Endometrial microvascular endothelial cells (primary cell): ENCODE measurements around the gene RIPPLY2. TPM values are rescaled to one million over a fixed set of nuclear protein-coding genes. Genes with fewer than 3 reads are reported as not detected.
"Not testable (repeated sequence)": the region's sequence is repeated elsewhere in the genome, so short reads cannot be mapped to it uniquely, and the experiment has no call there.

Source experiments
- in situ Hi-C: cut with HindIII; loops from 2 replicates; pipeline ENCODE4 v1.10.0; 2017; ENCODE audit warnings: low sequenced_read_pairs, low pct_unique_long_range_greater_than_20kb; ENCODE audit errors: inconsistent ontology term
- total RNA-seq: library from RNA; depleted of rRNA; stranded (reverse); fragments of >200 nt; gene quantifications from one replicate; pipeline ENCODE4 v1.2.3, GENCODE V29; 2015; ENCODE audit errors: inconsistent ontology term

Gene RIPPLY2, protein sequence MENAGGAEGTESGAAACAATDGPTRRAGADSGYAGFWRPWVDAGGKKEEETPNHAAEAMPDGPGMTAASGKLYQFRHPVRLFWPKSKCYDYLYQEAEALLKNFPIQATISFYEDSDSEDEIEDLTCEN
- total RNA-seq: not detected

DNA sequence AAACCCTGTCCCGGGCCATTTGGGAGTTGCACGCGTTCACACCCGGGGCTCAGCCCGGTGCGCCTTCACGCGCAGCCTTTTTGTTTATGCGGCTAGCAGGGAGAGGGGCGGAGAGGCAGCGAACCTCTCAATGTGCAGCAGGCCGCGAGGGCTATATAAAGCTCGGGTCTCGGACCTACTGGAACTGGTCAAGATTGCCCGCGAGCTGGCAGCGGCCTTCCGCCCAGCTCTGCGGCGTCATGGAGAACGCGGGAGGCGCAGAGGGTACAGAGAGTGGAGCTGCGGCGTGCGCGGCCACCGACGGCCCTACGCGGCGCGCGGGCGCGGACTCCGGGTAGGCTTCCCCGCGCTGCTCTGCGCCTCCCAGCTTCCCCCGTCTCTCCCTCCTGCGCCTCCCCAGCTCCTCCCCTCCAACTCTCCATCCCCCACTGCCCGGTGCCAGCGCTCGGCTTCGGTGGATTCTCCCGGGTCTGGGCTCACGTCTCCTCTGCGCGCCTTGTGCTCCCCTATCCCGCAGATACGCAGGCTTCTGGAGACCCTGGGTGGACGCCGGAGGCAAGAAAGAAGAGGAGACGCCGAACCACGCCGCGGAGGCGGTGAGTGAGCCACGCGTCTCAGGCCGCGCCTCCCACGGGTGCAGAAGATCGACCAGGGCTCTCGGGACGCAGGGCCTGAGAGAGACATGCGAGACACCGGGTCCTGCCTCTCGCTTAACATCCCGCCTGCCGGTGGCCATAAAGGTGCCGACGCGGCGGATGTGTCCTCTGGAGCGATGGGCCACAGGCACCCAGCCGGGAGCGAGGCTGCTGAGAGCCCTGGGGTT, at the start of gene RIPPLY2:
Gene RIPPLY2, plus strand, starts transcription at position 183 of the 823 bp plus-strand sequence. Its CDS starts 57 bp downstream, at position 240.
- in situ Hi-C loops: no loop called here

DNA sequence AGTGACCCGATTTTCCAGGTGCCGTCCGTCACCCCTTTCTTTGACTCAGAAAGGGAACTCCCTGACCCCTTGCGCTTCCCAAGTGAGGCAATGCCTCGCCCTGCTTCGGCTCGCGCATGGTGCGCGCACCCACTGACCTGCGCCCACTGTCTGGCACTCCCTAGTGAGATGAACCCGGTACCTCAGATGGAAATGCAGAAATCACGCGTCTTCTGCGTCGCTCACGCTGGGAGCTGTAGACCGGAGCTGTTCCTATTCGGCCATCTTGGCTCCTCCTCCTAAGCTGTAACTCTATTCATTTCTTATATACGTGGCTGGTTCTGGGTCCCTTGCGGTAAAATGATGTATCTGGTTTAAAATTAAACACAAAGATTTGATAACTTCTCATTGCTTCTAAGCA, 49.7 kb upstream of the RIPPLY2 start:
- in situ Hi-C loops: not testable (repeated sequence)

DNA sequence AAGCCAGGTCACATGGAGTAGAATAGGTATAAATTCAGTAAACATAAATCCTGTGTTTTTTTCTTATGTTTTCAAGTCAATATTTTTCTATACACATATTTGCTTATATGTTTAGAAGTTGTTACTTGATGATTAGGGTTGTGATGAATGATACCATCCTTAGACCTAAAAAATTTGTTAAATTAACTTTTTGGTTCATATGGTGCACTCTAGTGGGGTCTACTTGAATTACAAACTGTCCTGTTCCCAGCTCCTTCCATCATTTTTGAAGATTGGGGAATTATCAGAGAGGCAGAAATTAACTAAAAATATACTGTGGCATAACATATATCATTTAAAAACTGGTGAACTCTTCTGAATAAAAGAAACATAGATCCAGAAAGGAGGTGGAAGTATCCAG, 48.3 kb upstream of the RIPPLY2 start:
- in situ Hi-C loops: no loop called here

DNA sequence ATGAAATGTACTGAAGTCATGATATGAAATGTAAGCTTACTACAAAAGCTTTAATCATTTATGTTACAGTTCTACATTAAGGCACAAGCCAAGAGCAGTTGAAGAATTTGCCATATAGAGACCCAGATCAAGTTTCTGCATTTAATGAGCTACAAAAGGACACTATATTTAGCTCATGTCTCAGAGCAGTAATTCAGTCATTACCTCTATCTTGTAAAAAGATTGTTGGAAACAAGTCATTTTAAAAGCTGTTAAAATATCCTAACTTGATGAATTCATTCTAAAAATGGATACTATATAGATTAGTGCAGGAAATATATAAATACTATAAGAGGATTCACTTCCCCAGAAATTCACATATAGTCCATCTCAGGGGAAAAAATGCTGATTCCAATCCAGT, 45.2 kb upstream of the RIPPLY2 start:
- in situ Hi-C loops: no loop called here

DNA sequence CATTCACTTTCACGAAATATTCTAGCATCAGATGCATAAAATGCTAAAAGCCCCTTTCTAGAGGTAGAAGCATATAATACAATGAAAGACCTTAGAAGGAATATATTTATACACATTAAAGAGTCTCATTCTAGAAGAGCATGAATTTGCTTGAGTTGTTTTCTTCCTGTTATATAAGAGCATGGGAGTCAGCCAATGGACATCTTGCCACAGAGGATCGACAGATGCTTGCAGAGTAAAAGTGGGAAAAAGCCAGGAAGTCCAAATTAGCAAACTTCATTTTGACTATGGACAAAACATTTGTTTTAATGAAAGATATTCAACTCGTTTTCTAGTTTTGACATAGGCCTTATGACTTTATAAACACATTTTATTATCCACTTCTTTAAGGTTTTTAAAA, 44.2 kb upstream of the RIPPLY2 start:
- in situ Hi-C loops: no loop called here

DNA sequence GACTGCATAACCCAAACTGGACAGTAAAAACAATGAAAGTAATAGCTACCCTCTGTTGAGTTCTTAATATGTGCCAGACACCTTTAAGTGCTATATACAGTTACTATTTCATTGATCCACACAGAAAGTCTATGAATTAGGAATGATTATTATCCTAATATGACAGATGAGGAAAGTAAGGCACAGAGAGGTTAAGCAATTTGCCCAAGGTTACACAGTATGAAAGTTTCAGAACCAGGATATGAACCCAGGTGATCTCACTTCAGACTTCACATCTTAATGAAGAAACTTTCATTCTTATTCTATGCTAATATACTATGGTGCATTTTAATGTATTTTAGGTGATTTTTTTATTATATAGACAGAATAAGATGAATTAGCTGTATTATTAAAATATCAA, 40.6 kb upstream of the RIPPLY2 start:
- in situ Hi-C loops: no loop called here

DNA sequence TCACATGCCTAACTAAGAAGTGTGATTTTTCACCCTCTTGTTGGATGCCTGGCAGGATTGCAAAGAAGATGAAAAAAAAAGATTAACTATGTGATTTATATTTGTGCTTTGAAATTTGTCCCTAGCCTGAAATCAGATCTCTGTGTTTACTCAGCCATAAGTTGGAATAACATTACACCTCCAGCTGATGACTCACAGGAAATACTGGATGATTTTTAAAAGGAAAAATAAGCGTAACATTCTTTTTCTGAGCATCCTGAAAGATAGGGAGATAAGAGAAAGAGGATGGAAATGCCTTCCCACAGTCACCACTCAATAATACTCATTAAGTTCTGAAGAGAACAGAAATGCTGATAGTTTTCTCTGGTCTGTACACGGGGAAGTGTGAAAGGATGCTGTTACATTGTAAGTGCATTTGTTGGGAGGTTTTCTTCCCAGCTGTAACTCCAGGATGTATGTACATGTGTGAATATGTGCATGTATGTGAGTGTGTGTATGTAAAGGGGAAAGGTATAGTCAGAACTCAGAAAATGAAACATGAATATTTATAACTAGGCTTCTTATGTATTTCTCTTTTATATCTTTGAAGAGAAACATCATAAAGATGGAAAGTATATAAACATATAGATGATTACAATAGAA, 37.4 kb upstream of the RIPPLY2 start:
- in situ Hi-C loops: no loop called here

DNA sequence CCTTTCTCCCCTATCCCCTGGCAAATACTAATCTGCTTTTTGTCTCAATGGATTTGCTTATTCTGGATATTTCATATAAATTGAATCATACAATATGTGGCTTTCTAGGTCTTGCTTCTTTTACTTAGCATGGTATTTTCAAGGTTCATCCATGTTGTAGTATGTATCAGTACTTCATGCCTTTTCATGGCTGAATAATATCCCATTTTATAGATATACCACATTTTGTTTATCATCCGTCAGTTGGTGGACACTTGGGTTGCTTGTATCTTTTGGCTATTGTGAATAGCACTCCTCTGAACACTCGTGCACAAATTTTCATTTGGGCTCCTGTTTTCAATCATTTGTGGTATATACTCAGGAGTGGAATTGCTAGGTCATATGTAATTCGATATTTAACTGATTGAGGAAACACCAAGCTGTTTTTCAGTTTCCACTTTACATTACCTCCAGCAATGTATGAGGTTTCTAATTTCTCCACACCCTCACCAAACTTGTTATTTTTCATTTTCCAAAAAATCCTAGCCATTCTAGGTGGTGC, 30.5 kb upstream of the RIPPLY2 start:
- in situ Hi-C loops: no loop called here

DNA sequence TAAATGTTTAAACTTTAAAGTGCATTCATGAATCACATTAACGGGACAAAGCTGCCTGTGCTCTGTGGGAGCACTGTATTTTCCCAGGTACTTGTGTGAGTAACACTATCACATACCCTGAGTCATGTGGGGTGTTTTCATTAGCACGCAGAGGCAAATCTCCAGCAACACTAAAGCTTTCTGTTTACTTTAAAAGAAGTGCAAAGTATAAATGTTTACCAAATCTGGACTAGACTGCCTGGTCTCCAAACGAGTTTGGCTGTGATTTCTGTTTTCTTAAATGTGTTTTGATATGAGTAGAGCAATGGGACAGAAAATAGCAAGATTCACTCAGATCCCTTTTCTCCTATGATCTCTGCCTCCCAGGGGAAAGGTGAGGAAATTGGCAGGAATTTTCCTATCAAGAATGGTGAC, 28.8 kb upstream of the RIPPLY2 start:
- in situ Hi-C loops: no loop called here

DNA sequence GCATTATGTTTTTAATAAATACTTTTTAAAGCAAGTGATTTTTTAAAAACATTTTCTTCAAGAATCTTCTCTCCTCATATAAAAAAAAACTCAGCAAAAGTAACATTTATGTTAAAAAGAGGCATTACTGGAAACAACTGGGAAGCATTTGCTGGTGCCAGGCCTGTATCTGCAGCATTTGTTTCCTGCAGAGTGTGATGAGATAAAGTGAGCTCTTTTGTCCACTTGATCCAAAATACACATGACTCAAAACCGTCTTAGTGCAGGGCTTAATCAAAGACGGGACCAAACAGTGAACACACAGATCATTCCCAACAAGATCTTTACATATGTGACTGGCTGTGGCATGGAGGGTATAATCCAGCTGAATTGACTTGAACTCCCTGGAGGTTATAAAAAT, 28.3 kb upstream of the RIPPLY2 start:
- in situ Hi-C loops: no loop called here

DNA sequence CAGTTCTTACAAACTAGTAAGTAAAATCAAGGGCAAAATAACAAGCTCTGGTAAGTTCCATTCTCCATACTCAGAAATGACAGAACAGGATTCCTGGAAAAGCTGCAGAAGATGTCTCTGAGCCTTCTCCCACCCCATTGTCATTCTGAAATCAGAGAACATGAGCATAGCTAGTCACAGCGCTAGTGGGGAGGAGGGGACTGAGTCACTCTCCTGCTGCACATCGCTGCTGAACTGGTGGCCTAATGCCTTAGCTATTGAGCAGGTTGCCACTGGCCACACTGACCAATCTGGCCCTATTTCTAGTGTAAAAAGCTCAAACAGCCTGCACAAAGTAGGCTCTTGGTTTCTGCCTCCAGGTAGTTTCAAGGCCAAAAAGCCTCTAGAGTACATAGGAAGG, 26.1 kb upstream of the RIPPLY2 start:
- in situ Hi-C loops: no loop called here

DNA sequence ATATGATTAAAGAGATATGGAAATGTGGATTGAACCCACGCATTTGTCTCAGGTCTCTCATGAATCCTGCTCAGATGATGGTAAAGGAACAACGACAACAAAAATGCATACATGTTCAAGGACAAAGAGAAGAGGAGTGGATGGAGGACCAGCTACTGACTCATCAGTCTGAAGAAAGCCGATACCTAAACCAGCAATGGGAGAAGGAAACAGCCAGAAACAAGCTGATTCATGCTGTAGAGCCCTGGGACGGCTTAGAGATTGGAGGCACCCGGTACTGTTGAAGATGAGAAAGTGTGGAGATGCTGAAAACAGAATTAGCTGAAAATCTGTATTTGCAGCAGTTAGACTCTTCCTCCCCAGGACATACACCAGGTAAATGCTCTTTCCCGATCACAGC, 14.4 kb upstream of the RIPPLY2 start:
- in situ Hi-C loops: no loop called here

DNA sequence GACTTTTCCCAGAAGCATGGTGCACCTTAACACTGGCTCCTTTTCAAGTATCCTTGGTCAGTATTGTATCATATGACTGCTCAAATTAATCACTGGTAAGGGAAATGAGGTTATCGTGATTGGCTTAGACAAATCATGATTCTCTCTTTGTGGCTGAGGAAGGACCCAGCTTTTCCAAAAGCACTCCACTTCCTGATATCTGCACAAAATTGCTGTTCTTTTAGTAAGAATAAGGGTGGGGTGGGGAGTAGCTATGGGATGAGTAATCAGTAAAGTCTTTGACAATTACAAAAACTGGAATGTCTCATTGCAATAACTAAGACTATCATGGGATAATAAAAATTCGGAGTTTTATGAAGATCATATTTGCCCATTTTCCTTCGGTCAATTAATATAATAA, 9.0 kb upstream of the RIPPLY2 start:
- in situ Hi-C loops: no loop called here

DNA sequence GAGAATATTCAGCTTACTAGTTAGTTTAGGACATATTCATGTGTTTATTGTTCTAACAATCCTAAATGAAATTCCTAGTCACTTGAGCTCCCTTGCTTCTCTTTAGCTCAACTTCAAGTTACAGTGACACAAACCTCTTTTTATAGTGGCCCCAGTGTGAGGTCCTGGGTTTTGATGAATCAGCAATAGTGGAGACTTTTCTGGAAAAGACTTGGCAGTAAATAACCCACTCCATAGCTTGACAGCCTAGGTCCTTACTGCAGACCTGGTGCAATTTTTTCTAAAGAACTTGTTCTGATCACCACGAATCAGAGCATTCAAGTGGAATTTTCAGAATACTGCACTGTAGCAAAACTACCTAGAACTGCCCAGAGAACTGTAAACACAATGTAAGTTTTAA, 6.9 kb upstream of the RIPPLY2 start:
- in situ Hi-C loops: no loop called here

DNA sequence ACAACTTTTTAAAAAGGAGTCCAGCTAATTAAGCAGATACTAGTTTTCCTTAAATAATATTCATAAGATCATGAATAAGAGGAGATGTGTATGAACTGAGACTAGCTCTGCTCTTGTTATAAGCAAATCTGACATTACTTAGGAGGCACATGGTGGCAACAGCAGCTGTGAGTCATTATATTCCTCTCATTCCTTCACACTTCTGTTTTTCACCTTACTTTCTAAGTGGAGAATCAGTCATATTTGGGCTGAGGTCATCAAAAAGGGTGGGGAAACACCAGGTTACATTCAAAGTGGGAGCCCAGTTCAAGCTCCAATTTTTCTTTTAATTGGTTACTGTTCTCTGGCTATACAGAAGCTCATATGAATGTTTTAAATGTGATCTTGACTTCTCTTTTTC, 6.0 kb upstream of the RIPPLY2 start:
- in situ Hi-C loops: no loop called here

DNA sequence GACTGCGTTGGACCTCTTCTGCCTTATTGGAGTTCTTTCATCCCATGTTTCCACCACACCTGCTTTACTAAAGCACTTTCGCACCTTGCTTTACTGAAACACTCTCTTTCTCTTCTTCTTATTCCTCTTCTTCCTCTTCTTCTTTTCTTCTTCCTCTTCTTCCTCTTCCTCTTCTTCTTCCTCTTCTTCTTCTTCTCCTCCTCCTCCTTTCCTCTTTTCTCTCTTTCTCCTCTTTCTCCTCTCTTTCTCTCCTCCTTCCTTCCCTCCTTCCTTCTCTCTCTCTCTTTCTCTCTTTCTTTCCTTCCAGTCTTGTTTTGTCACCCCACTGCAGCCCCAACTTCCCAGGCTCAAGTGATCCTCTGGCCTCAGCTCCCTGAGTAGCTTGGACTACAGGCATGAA, 4.0 kb upstream of the RIPPLY2 start:
- in situ Hi-C loops: no loop called here

DNA sequence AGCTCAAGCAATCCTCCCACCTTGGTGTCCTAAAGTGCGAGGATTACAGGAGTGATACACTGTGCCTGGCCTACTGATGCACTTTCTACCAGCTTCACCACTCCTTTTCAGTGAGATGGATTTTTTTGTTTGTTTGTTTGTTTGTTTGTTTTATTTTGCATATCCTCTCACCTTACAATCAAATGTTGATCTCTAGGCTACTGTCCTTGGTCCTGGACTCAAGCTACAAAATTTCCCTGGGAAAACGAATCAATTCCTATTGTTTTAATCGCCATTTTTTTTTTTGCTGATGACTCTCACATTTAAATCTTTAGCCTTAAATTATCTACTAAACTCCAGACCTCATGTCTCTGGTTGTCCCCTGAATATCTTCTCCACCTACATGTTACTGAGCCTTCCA, 3.5 kb upstream of the RIPPLY2 start:
- in situ Hi-C loops: no loop called here

DNA sequence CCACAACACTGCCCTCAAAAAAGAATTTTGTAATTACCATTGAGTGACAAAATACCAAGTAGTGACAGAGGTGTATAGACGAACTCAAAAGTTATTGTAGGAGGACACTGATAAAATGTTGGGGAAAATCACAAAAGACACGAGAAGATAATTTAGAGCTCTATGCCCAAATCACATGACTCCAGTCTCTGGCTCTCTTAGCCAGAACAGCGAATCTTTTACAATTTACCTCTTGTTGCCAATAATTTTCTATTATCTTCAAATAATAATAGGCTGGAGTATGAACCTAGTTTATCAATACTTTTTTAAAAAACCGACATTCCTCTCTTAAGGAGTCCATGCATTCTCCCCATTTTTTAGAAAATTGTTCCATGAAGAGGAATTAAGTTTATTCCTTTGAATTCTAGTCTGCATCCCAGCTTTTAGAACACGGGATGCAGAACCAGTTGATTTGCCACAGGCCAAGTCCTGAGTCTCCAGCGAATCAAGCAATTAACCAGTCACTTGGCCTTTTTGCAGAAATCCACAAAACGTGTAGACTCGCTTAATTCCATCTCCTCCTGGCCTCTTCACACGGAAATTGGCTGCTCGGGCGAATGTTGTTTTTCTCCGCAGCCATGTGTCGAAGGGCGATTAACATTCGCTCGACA, 507 bp upstream of the RIPPLY2 start:
- in situ Hi-C loops: no loop called here

DNA sequence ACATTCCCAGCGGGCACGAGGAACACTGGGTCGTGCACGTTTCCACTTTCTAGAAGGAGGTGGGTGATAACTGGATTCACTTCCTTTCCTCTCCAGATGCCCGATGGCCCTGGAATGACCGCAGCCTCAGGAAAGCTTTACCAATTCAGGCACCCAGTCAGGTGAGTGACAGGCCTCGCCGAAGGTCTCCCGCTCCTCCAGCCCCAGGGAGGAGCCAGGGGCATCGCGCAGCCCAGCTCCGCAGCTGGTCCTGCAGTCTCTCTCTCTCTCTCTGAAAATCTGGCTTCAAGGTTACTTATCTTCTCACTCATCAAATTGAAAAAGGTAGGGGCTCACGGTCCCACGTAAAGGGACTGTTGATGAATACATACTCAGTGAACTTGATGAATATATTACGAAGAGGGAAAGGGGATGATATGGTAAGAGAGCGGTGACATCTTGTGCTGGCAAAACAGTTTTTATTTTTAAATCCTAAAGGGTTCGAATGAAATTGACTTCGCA, 891 bp downstream of the RIPPLY2 start:
- in situ Hi-C loops: no loop called here
